ENCODE results near the gene SYT5. TPM values are rescaled to one million over a fixed set of nuclear protein-coding genes. Genes with fewer than 3 reads are reported as not detected.
A peak's percentile ranks its signal among the peaks of the same experiment; 100 is the strongest.

Gene SYT5
- total RNA-seq, 1 experiment from 2014 or later = 4.5 TPM

DNA sequence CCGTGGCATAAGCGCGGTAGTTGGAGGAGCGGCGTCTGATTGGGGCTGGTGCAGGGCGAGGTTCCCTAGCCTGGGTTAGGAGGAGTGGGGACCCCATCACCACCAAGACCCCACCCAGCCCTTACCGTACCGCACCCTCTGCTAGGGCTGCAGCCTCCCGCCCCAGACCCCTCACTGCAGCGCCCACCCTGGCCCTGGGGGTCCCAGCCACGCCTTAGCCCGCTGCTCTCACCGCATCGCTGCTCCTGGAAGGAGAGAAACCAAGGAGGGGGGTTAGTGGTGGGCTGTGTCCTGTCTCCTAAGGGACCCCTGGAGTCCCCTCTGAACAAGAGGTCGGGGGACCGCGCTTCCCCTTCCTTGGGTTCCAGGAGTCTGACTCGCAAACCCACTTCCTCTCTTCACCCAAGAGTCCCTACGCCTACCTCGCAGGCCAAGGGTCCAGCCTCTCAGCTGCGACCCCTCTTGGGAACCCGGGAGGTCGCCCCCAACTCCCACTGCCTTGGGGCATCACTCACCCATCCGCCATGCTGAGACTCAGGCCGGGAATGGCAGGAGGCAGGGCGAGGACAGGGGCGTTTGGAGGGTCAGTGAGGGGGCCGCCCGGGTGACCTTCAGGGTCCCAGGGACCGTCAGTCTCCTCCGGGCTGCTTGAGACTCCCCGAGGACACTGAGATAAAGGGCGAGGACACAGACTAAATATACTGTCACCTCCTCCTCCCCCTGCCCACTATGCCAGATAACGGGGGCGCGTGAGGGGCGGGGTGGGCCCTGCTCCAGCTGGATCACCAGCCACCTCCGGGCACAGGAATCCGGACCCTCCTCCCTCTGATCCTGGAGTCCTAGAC lies 22.8 kb downstream of the SYT5 start, which contains the start of gene TNNI3:
Gene TNNI3 (minus strand): TSS at position 669 of the 845 bp plus-strand sequence. CDS start 143 bp downstream, at position 526.
- H2AFZ ChIP-seq (ENCODE audit: low read length) = no peak within 1 kb of the TSS
- H3K27ac ChIP-seq (ENCODE audit: insufficient read length, low read depth, low read length) = no peak within 1 kb of the TSS

More for the DNA sequence above, 22.8 kb downstream of the SYT5 start, which contains the start of gene TNNI3:
- Histone ChIP-seq H2AK5ac (ENCODE audit: insufficient read length, low read length) (no peak within 1 kb of the TSS), H4K91ac (ENCODE audit: insufficient read length, low read depth, low read length) (no peak within 1 kb of the TSS), H3K18ac (ENCODE audit: insufficient read length, low read depth, low read length) (no peak within 1 kb of the TSS), H3K23ac (ENCODE audit: insufficient read length, low read depth, low read length) (no peak within 1 kb of the TSS), H3K56ac (ENCODE audit: insufficient read length, low read depth, low read length) (no peak within 1 kb of the TSS), H4K8ac (replicated peaks; ENCODE audit: insufficient read length, low read depth, low read length) (no peak within 1 kb of the TSS), H3K4me2 (ENCODE audit: insufficient read depth, insufficient read length, low read length) (peak within 1 kb of the TSS; percentile 89), H4K20me1 (ENCODE audit: control insufficient read depth, insufficient read depth, insufficient read length) (no peaks in the 10 kb centered on the region), H3K4ac (ENCODE audit: low read depth, low read length) (no peak within 1 kb of the TSS), H3K79me2 (ENCODE audit: insufficient read depth, low read length) (no peaks in the 10 kb centered on the region), H3K9me3 (ENCODE audit: control insufficient read depth, low read depth, low read length) (no peaks in the 10 kb centered on the region), H3K14ac (ENCODE audit: insufficient read depth, low read length) (no peak within 1 kb of the TSS), H2BK20ac (ENCODE audit: low read depth, low read length, poor library complexity, severe bottlenecking) (no peak within 1 kb of the TSS), H3K4me1 (ENCODE audit: insufficient read depth, low read length) (no peaks in the 10 kb centered on the region; the same call in 1 of the 2 replicates), H2BK15ac (ENCODE audit: low read depth, low read length) (no peak within 1 kb of the TSS), H3K79me1 (ENCODE audit: insufficient read depth, low read depth, low read length, poor library complexity, severe bottlenecking) (no peaks in the 10 kb centered on the region), H2BK120ac (ENCODE audit: low read depth, low read length, poor library complexity, severe bottlenecking) (no peak within 1 kb of the TSS), H2BK5ac (ENCODE audit: insufficient read length, low read length) (no peak within 1 kb of the TSS), H2BK12ac (ENCODE audit: insufficient read length, low read depth, low read length) (no peak within 1 kb of the TSS), H3K27me3 (ENCODE audit: insufficient read depth, low read length) (no peaks in the 10 kb centered on the region; the same call in 1 of the 2 replicates), H4K5ac (ENCODE audit: insufficient read length, low read depth, low read length) (no peak within 1 kb of the TSS), H3K9ac (ENCODE audit: extremely low read depth, insufficient read length, low read length) (no peak within 1 kb of the TSS), H3K23me2 (ENCODE audit: insufficient read length, low read depth, low read length, poor library complexity, severe bottlenecking) (peaks cover 13% of the 10 kb centered on the region), H3T11ph (ENCODE audit: low read length) (no peak within 1 kb of the TSS)
- DNase-seq = no peak
- Mint-ChIP-seq H3K27ac (peak within 1 kb of the TSS; percentile 93 to 94 (median 94); a peak in 6 of 7 replicates), H3K4me3 (peak within 1 kb of the TSS; percentile 81 to 95), H3K9me3 (no peaks in the 10 kb centered on the region), H3K36me3 (ENCODE audit: insufficient read depth in 1 of 3, low read depth in 3 of 3) (peaks cover 14 to 23% (median 19%) of the 10 kb centered on the region in 3 experiments), H3K27me3 (ENCODE audit: low read depth) (peaks cover 23% of the 10 kb centered on the region), H3K4me1 (peaks cover 18 to 27% of the 10 kb centered on the region in 2 experiments)
- TF ChIP-seq, protein P1, sequence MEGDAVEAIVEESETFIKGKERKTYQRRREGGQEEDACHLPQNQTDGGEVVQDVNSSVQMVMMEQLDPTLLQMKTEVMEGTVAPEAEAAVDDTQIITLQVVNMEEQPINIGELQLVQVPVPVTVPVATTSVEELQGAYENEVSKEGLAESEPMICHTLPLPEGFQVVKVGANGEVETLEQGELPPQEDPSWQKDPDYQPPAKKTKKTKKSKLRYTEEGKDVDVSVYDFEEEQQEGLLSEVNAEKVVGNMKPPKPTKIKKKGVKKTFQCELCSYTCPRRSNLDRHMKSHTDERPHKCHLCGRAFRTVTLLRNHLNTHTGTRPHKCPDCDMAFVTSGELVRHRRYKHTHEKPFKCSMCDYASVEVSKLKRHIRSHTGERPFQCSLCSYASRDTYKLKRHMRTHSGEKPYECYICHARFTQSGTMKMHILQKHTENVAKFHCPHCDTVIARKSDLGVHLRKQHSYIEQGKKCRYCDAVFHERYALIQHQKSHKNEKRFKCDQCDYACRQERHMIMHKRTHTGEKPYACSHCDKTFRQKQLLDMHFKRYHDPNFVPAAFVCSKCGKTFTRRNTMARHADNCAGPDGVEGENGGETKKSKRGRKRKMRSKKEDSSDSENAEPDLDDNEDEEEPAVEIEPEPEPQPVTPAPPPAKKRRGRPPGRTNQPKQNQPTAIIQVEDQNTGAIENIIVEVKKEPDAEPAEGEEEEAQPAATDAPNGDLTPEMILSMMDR (conservative IDR thresholded peaks at IDR 0.05) = no peak
- no CpG with 5 or more reads among the region's 39 CpGs for WGBS (ENCODE audit: extremely low coverage, insufficient read length, low lambda C conversion rate)

Measured in H9 (cell line).